Measurements from ENCODE around the gene ZMYND8.
"Not testable (repeated sequence)": the region's sequence is repeated elsewhere in the genome, so short reads cannot be mapped to it uniquely, and the experiment has no call there.

Gene ZMYND8

DNA sequence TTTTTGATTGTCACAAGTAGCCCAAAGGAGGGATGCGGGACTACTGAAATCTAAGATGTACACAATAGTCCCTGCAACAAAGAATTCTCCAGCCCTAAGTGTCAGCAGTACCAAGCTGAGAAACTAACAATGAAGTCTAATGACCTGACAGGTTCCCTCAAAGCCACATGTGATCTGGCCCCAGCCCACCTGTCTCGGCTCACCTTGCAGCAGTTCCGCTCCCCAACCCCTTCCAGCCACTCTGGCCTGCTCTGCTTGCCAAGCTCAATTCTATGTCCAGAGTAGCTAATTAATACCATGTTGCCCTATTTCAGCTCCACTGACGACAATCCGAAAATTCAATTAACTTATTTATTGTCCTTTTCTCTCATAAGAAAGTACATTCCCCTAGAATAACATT is 72.1 kb downstream of the ZMYND8 start:
- no peak for DNase-seq

- DNase-seq = no peak
Measured at GRCh38 chr20:47283411-47283810, 73.1 kb downstream of the ZMYND8 start.

GRCh38 chr20:47282864-47283263 is 73.6 kb downstream of the ZMYND8 start:
- no peak for DNase-seq

DNA sequence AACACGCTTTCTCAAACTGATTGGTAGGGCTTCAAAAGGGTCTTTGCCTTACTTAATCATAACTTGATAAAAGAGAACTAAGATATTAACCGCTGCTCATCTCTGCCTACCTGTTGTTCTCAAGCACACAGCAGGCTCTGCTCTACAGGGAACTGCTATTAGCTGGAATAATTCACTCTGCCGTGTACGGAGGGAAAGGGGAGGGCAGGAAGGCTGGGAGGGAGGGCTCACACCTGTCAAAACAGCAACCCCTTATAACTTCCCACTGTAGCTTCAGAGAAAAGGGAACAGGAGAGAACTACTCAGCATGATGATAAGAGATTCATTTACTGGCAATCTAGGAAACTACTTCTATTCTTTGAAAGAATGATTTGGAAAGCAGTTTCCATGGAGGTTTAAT is 75.1 kb downstream of the ZMYND8 start:
- DNase-seq = peak; percentile 90

- peak; percentile 44 for DNase-seq
Measured at GRCh38 chr20:47280668-47281067, 75.8 kb downstream of the ZMYND8 start.

DNA sequence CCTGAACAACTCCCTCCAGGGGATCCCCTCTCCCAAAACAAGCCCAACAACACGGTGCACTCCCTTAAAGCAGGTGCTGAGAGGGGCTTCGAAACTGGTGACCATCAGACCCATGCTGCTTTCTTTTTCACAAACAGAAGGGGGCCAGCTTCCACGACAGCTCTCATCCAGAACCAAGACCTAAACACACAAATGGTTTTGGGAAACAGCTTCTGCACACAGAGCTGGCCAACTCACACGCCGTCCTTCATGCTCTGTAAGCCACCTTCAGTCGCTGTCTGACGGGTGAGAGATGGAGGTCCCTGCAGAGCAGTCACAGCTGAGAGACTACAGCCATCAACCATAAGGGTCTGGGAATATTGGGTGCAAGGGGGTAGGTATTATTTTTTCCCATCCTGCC is 76.3 kb downstream of the ZMYND8 start:
- peak; percentile 18 for DNase-seq

DNA sequence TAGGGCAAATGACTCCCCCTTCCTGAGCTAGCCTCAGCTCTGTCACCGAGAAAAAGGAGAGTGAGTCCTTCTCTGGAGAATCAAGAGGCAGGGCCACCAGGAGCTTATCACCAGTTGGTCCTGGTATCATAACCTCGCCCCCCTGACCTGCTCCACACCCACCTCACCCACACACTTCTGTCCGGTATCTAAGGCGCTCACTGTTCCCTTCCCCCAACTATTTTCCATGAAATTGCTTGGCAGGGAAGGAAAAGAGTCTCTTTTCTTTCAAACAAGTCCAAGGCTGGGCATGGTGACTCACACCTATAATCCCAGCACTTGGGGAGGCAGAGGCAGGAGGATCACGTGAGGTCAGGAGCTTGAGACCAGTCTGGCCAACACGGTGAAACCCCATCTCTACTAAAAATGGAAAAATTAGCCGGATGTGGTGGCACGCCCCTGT is 77.6 kb downstream of the ZMYND8 start:
- no peak for DNase-seq

GRCh38 chr20:47277535-47277872 is 79.0 kb downstream of the ZMYND8 start:
- not testable (repeated sequence) for DNase-seq

DNA sequence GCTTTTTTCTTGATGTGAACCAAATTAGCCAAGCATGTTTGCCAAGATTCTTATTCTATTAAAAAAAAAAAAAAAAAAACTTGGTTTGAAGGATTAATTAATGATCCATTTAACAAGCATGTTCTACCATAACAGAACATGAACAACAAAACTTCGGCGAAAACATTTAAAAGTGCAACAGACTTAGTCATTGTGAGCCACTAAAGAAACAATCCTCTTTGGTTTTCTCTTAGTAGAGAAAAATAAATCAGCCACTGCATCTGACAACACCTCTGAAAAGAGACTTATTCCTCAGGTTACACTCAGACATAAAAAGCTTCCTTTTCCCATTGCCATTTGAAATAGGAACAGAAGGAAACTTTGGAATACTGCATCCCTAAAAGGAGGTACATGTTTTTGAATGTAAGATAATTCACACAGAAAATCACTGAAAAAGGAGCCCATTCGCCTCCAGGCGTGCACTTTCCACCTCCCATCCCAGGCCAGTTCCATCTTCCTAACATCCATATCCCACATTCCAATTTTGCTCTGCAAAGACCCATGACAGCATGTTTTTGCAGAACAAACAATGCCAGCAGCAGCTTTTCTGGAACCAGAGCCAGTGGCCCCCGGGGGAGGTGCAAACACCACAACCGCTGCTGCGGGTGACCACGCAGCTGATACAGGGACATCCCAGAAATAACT is 79.5 kb downstream of the ZMYND8 start:
- DNase-seq = peak; percentile 42

GRCh38 chr20:47276251-47276650 is 80.2 kb downstream of the ZMYND8 start:
- DNase-seq = no peak

GRCh38 chr20:47275548-47275947 is 81.0 kb downstream of the ZMYND8 start:
- no peak for DNase-seq

GRCh38 chr20:47274401-47275108 is 81.9 kb downstream of the ZMYND8 start:
- no peak for DNase-seq

GRCh38 chr20:47273591-47274235 is 82.8 kb downstream of the ZMYND8 start:
- DNase-seq = no peak

DNA sequence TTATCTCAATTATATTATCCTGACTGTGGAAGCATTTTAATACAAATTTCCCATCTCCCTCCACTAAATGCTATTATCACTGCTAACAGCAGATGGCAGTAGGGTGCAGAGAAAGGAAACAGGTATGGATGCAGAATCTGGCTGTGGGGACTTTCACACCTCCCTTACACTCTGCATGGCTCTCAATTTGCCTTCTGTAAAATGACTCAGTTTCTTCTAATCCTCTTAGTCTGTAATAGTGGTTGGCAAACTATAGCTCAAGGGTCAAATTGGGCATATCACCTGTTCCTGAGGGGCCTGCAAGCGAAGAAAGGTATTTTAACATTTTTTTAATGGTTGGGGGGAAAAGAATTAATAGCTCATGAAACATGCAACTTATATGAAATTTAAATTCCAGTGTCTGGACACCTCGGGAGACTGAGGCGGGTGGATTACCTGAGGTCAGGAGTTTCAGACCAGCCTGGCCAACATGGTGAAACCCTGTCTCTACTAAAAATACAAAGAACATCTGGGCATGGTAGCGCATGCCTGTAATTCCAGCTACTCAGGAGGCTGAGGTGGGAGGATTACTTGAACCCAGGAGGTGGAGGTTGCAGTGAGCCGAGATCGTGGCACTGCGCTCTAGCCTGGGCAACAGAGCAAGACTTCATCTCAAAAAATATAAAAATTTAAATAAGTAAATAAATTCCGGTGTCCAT is 83.5 kb downstream of the ZMYND8 start:
- DNase-seq = peak; percentile 66

DNA sequence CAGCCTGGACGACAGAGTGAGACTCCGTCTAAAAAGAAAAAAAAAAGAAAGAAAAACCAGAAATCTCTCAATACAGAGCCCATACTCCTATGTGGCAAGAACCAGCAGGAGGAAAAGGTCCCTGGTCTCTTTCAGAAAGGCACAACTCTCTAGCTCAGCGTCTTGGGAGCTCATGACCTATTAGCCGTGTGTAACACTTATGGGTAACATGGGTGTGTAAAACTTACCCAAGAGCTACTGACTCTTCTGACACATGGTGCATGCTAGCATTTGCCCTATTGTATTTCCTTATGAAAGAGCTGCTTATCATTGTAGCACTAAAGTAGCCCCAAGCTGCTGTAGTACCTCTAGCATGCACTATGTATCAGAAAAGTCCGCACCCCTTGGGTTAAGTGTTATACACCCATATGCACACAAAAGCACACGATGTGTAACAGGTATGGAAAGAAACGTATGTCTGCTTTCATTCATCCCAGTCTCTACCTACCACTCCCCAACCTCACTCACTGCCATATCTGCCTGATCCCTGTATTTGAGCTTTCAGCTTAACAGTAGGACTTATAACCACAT is 85.4 kb downstream of the ZMYND8 start:
- no peak for DNase-seq

GRCh38 chr20:47269309-47270165 is 87.0 kb downstream of the ZMYND8 start:
- no peak for DNase-seq

DNA sequence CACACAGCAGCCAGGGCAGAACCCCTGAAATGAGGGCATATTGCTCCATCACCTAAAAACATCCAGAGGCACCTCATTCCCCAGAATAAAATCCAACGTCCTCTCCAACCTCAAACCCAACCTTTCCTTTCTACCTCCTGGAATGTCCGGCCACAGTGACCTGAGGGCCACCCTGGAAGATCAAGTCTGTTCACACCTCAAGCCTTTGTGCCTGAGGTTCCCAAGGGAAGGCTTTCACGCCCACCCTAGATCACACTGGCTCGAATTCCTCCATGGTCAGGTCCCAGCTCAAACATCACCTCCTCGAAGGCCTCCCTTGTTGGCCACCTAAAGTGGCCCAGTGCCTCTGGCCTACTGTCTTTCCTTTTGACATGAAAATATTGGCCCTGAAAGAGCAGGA is 88.9 kb downstream of the ZMYND8 start:
- no peak for DNase-seq

DNA sequence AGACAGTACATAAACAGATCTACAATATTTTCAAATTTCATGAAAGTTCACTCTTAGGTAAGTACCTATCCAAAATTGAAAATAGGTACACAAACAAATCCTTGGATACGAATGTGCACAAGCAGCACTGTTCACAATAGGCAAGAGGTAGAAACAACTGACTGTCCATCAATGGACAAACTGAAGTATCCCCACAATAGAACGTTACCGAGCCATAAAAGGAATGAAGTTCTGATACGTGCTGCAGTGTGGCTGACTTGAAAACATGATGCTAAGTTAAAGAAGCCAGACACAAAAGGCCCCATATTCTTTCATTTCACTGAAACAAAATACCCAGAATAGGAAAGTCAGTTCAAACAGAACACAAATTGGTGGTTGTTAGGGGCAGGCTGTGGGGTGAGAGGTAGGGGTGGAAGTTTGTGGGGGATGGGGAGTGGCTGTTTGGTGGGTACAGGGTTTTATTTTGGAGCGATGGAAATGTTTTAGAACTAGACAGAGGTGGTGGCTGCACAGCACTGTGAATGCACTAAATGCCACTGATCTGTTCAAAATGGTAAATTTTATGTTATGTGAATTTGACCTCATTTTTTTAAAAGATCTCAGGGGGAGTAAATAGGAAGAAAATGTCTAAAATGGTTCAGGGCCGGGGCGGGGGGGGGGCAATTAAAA is 89.5 kb downstream of the ZMYND8 start:
- no peak for DNase-seq

- peak; percentile 91 for DNase-seq
Measured at GRCh38 chr20:47265984-47266383, 90.5 kb downstream of the ZMYND8 start.

GRCh38 chr20:47265214-47265613 is 91.3 kb downstream of the ZMYND8 start:
- DNase-seq = no peak

GRCh38 chr20:47264137-47264769 is 92.2 kb downstream of the ZMYND8 start:
- not testable (repeated sequence) for DNase-seq

All from NCI-H146 (cell line).